SW480 (cell line): ENCODE measurements around the gene BIRC3.
A peak's percentile ranks its signal among the peaks of the same experiment; 100 is the strongest.
"Not testable (repeated sequence)": the region's sequence is repeated elsewhere in the genome, so short reads cannot be mapped to it uniquely, and the experiment has no call there.

Experiments
- DNase-seq: peaks from one replicate; pipeline ENCODE4 v3.0.0-alpha.2; 2016; ENCODE audit warnings: low spot score

Gene BIRC3

GRCh38 chr11:102325088-102325487, 7.8 kb downstream of the BIRC3 start:
- DNase-seq: no peak

DNA sequence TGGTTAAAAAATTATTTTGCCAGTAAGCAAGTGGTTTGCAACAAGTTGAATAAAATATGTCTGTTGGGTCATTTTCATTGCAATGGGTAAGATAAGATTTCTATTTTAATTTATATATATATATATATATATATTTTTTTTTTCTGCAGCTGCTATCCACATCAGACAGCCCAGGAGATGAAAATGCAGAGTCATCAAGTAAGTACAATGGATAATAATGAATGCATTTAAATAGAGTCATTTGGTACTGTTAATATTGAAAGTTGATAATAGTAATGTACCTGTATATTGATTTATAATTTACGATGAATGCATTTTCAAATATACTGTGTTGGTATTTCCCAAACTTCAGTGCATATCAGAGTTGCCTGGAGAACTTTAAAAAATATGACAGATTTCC, 11.5 kb downstream of the BIRC3 start:
- no peak for DNase-seq

- no peak for DNase-seq
Measured at GRCh38 chr11:102330231-102330630, 12.9 kb downstream of the BIRC3 start.

DNA sequence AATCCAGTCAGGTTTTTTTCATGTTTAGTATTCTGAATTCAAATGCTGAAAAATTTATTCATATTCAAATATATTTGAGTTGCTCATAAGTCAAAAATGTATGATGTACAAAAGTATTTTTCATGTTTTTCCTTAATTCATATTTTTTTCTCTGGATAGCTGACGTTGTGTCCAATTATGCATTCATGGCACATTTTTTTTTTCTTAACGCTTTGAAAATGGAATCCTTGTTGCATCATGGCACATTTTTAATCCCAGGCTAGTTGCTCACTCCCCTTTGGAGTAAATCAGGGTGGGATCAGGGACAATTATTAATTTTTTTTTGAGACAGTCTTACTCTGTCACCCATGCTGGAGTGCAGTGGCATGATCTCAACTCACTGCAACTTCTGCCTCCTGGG, 14.1 kb downstream of the BIRC3 start:
- no peak for DNase-seq

GRCh38 chr11:102332611-102332994, 15.3 kb downstream of the BIRC3 start:
- DNase-seq: no peak

- no peak for DNase-seq
Measured at GRCh38 chr11:102338479-102339010, 21.3 kb downstream of the BIRC3 start.

DNA sequence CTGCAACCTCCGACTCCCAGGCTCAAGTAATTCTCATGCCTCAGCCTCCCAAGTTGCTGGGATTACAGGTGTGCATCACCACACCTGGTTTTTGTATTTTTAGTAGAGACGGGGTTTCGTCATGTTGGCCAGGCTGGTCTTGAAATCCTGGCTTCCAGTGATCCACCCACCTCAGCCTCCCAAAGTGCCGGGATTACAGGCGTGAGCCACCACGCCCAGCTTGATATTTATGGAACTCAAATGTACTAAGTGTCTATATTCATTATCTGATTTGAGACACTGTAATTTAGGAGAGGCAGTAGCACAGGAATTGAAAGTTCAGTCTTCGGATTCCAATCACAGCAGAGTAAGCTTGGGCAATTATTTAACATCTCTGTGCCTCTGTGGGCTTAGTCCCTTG, 24.0 kb downstream of the BIRC3 start:
- not testable (repeated sequence) for DNase-seq

GRCh38 chr11:102341844-102342318, 24.6 kb downstream of the BIRC3 start:
- peak; percentile 79 for DNase-seq

DNA sequence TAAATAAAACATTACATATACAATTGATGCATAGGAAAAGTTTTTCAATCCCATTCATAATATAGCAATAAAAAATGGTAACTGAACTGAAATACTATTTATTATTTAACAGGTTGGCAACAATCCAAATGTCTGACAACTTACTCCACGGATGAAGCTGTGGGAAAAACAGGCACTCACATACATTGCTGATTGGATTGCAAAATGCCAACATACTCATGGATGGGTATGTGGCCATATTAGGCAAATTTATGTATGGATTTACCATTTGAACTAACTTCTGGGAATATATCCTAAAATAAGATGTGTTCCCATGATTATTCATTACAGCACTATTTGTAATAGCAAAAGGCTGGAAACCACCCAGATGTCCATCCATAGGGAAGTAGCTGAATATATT, 26.5 kb downstream of the BIRC3 start:
- no peak for DNase-seq

DNA sequence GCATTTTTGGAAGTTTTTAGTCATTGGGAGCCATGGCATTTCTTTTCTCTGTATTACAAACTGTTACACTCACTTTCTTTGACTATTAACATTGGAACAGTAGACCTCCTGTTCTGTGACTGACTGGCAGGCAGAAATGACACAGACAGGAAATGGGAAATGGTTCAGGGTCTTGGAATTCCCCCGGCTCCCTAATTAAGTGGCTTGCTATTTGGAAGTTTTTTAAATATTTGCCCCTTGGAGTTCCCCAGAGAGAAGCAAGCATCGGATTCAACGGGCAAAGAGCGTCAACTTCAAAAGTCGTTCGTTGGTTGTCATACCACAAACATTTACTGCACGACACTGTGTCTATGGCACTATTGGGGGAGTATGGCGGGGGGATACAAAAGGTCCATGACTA, 28.6 kb downstream of the BIRC3 start:
- DNase-seq: peak; percentile 75

GRCh38 chr11:102346456-102346747, 29.1 kb downstream of the BIRC3 start:
- no peak for DNase-seq

GRCh38 chr11:102346748-102347461, 29.6 kb downstream of the BIRC3 start, which contains the start of gene BIRC2:
Gene BIRC2 (plus strand): TSS chr11:102347214. CDS start chr11:102349855, 2,641 bp downstream.
- DNase-seq: peak; percentile 92

DNA sequence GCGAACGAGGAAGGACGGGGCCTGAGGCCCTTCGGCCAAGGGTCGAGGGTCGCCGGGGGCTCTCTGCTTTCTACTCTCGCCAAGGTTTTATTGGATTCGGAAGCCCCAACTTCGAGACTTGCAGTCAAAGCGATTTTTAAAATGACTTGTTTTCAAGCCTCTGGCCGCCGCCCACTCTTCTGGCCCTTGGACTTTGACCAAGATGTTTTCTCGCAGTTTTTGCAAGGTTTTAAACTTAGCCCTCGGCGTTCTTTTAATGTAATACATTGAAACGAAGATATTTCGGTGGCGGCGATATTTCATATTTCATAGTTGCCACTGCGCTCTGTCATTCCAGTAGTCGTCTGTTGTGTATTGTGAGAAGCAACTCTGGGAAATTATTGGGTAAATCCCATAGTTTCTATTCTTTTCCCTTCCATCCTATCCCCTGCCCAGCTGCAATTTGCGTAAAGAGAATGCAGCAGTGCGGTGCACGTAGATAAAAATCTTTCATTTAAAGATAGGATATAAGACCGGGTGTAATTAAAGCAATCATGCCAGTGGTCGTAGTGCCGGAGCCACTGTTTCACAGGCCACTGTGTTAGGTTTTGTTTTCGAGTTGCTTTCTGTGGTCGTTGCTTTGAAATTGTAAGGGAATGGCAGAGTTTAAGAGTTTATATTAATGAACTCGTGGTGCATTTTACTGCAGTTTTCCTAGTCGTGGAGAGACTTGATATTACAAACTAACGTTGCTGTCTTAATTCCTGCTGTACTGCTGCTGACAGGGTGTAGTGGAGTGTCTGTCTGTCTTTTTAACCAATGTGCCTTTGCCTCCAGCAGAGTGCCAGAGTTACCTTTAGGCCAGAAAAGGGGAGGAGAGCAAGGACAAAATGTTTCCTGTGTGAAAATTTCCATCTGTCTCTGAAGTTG, 30.4 kb downstream of the BIRC3 start:
- peak; percentile 70 for DNase-seq

GRCh38 chr11:102357116-102357515, 39.8 kb downstream of the BIRC3 start:
- DNase-seq: no peak

DNA sequence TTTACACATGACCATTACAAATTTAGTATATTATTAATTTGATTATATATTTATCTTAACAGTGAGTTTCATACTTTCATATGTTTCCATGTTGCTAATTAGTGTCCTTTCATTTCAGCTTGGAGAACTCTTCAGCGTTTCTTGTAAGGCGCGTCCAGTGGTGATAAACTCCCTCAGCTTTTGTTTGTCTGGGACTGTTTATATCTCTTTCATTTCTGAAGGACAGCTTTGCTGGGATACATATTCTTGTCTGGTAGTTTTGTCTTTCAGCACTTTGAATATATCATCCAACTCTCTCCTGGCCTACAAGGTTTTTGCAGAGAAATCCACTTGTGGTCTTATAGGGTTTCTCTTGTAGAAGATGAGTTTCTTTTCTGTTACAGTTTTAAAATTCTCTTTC, 42.1 kb downstream of the BIRC3 start:
- no peak for DNase-seq

GRCh38 chr11:102360681-102361080, 43.4 kb downstream of the BIRC3 start:
- no peak for DNase-seq

GRCh38 chr11:102361086-102362031, 44.1 kb downstream of the BIRC3 start:
- no peak for DNase-seq

GRCh38 chr11:102364991-102365390, 47.7 kb downstream of the BIRC3 start:
- no peak for DNase-seq

DNA sequence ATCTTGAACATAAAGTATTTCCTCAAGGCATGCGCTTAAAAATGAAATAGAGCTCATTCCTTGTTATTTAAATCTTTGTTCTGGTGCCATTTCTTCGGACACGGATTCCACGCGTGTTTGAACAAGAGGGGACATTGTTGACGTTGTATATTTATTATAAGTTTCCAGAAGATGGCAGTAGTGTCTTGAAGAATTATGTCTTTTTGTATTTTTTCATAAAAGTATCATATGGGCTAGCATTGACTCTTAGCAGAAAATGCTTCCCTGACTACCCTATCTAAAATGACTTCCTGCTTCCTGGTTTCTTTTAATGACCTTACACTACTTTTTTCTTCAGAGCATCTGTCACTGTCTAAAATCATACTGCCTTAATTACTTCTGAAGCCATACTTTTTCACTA, 50.1 kb downstream of the BIRC3 start:
- DNase-seq: peak; percentile 17

DNA sequence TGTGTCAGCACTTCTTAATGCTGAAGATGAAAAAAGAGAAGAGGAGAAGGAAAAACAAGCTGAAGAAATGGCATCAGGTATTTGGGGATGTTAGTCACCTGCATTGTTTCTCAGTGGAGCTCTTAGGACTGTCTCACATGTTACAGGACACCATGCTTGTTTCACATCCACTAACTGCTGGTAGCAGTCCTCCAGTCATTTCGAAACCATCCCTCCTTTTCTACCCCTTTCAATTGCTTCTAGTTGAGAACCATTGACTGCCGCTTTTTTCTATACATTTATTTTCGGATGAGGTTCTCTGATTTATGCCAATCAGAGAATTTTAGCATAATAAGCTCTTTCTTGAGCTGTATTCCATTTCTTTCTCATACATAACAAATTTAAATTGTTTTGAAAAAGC, 51.2 kb downstream of the BIRC3 start:
- no peak for DNase-seq

DNA sequence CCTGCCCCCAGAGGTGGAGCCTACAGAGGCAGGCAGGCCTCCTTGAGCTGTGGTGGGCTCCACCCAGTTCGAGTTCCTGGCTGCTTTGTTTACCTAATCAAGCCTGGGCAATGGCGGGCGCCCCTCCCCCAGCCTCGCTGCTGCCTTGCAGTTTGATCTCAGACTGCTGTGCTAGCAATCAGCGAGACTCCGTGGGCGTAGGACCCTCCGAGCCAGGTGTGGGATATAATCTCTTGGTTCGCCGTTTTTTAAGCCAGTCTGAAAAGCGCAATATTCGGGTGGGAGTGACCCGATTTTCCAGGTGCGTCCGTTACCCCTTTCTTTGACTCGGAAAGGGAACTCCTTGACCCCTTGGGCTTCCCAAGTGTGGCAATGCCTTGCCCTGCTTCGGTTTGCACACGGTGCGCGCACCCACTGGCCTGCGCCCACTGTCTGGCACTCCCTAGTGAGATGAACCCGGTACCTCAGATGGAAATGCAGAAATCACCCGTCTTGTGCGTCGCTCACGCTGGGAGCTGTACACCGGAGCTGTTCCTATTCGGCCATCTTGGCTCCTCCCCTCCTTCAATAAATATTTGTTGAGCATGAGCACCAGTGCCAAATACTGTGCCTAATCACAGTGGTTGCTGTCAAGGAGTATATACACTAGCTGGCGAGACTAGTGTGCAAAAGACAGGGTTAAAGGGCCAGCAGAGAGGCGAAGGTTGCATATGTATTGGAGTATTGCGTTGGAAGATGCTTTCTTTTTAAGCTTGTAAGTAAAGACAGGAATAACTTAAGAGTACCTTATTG, 57.5 kb downstream of the BIRC3 start:
- not testable (repeated sequence) for DNase-seq
